NCI-H1417 treated with DMSO at 0.1 percent for 48 hours (cell line): Measurements from ENCODE around the gene SMAD1.

ENCODE experiments used
- DNase-seq: peaks from one replicate; lab custom pipeline; 2025; lab: John Stamatoyannopoulos, UW

SMAD1 gene

DNA sequence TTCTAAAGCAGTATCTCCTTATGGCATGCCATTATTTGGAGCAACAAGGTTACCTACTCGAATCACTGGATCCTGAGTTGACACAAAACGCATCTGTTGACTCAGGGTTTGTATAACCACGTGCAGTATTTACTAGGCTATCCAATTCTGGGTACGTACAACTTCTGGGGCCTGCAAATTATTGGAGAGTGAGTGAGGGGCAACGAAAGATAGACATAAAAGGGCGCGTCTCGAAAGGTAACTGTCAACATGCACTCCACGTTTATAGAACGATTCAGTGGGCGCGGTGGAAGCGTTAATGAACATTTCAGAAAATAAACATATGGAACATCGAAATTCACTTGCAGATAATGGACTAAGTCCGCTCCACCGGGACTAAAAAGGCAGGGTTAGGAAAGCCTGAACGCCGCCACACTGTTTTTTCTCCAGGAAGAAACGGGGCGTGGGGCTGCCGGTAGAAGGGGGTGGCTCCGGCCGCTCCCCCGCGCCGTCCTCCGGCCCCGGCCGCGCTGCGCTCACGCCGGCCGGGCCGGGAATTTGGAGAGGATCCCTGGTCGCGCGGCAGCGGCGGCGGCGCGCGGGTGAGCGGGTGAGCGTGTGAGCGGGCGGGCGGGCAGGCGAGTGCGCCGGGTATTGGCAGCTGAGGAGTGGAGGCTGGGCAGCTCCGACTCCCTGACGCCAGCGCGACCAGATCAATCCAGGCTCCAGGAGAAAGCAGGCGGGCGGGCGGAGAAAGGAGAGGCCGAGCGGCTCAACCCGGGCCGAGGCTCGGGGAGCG, at the start of gene SMAD1:
TSS of gene SMAD1 (plus strand) at position 690 of the 778 bp plus-strand sequence. CDS start 32,761 bp downstream, outside the sequence.
- no peak for DNase-seq

DNA sequence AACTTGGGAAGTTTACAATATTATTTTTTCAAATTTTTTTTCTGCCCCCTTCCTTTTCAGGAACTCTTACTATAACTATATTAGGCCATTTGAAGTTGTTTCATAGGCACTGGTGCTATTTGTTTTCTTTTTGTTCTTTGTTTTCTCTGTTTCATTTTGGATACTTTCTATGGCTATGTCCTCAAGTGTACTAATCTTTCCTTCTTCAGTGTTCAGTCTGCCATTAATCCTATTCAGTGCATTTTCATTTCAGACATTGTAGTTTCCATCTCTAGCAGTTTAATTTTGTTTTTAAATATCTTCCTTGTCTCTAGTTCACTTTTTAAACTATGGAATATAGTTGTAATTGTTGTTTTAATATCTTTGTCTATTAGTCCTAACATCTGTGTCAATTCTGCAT, 48.0 kb upstream of the SMAD1 start:
- no peak for DNase-seq

DNA sequence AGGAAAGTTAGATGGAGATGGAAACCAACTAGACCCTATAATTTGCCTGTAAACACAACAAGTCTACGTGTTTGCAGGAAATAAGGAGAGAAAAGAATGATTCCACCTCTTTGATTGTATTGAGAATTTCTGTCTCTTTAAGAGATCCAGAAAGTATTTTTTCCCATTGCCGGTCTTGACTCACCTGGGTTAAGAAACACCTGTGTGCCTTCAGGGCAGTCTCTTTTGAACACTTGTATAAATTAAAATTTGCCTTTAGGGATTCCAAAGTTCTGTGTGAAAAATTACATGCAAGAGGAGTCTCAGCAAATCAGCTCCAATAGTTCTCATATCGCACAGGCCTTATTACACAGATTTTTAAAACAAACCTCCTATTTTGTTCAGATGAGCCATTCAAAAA, 46.0 kb upstream of the SMAD1 start:
- DNase-seq, result no peak

DNA sequence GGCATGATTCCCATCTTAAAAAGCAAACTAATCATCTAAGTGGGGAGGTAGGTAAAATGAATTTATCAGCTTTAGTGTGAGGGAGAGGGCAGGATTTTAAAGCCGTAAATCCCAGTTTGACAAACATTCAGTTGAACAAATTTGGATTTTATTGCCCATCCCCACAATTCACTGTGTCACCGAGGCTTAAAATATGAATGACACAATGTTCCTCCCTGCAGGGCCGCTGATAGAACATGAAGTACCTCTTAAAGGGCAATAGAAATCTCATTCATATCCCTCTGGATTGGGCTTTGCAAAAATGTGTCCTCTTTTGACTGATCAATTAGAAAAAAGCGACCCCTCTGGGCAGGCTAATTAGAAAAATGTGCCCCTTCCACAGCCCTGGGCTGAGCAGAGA, 45.5 kb upstream of the SMAD1 start:
- DNase-seq, result no peak

DNA sequence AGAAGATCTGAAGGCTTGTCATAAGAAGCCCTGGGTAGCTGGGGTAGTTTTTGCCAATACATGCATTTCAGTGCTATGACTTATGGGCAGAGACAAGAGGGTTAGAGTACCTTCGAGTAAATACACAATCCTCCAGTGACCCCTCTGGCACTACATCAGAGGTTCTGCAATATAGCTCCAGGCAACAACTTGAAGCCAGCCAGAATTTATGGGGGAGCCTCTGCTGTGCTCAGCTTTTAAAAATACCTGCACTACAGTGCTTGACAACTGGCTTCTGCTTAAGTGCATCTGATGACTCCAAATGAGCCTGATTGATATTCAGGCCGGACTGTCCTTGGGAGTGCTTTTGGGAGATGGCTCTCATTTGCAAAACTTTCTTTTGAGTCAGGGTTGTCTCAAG, 44.9 kb upstream of the SMAD1 start:
- DNase-seq, result no peak

DNA sequence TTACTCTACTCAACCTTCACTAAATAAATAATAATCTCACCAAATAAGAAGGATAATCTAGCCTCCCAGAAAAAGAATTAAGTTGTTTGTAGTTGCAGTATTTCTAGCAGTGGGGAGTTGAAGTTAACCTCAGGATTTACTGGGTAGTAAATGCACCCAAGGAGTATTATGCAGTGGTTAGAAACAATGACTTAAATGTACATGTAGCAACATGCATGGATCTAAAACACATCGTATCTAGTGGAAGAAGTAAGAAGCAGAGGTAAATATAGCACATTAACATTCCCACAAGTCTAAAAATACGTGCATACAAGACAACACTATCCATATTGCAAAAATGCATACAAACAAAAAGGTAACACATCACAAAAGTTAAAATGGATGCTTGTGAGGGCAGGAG, 44.2 kb upstream of the SMAD1 start:
- DNase-seq, result no peak

DNA sequence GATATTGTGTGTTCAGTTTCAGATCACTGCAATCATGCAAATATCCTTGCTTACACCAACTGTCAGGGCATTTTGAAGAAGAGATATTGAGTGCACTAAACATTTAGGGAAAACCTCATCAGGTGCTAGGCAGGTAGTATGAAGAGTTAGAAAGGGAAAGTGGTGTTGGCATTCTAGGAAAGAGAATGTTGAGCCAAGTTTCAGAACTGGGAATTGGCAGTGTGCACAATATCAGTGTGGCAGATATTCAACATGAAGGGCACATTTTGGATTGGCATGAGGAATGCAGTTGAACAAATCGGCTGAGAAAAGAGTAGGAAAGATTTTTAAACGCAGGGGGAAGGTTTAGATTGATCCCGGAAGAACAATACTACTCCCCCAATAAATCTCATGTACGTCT, 43.4 kb upstream of the SMAD1 start:
- DNase-seq, result no peak

DNA sequence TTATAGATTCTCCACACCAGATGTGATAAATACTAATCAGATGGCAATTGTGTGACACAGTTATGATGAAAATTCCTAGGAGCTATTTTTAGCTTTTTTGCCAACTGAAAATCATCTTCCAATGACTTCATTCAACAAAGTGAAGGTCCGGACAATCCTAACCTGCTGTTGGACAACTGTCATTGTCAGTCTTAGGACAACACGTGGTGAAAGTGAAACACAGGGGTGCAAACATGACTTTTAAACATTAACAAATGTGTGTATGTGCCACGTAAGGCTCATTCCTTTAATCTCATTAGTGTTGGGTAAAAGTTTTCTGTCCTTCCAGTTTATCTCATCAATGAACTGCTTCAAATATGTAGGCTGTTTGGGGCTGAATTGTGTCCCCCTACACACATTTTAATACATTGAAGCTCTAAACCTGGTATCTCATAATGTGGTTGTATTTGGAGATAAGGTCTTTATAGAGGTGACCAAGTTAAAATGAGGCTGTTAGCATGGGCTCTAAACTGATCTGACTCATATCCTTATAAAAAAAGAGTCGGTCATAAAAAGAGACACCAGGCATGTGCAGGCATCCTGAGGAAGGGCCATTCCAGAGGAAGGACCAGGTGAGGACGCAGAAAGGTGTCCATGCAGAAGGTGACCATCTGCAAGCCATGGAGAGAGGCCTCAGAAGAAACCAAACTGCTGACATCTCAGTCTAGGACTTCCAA, 41.2 kb upstream of the SMAD1 start:
- no peak for DNase-seq

DNA sequence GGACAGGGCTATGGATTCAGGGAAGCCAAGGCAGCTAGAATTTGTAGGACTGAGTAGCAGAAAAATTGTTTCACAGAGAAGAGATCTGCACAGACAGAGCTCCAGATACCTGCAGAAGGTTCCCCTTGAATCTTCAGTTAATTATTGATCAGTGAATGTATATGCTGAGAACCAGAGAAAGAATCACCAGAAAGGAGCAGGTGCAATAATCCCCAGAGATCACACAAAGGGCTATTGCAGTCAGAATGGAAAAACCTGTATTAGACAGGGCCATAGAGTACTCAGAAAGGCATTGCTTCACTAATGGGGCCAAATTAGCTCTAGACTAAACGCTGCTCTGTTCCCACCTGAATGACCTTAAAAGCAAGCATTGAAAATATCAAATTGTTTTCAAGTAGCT, 35.5 kb upstream of the SMAD1 start:
- DNase-seq, result no peak

DNA sequence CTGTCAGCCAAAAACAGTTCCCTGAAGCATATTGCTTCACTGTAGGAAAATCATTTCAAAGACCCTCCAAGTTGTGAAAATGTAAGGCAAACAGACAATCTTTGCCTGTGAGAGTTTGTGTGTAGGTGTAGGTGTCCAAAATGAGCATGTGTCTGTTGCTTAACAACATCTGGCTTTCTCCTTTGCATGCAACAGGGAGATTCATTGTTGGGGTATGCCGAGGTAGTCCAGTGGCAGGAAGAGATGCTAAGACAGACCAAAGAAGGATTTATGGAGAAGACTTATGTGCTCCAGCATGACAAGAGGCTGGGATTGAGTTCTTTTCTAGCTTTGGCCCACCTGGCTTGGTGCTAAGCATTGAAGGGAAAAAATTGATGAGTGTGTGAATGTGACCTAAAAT, 29.8 kb upstream of the SMAD1 start:
- DNase-seq, result no peak

DNA sequence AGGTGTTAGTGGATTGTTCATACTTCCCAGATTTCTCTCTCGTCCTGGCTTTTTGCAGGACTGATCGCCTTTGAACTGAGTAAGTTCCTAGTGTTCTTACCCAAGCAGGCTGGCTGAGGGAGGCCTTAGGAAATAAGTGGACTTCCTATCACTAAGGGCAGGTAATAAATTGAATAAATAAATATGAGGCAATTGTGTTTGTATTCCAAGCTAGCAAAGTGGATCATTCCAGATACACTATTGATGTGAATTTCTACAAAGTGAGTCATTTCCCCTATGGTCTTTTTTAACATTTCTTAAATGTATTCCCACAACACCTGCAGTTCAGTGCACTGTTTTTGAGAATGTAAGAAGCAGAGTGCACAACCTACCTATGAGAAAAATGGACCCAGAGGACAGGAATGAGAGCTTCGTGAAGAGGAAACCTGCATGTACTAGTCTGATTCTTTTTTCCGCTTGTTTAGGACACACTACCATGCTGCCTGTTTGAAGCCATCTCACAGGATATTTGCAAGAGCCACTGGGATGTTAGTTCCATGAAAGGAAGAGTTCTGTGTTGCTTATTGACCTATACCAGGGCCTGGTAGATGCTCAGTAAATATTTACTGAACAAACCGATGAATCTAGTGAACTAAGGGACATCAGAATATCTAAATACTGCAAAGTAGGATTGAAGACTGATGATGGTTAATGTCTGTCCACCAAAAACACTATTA, 29.0 kb upstream of the SMAD1 start:
- DNase-seq, result no peak

DNA sequence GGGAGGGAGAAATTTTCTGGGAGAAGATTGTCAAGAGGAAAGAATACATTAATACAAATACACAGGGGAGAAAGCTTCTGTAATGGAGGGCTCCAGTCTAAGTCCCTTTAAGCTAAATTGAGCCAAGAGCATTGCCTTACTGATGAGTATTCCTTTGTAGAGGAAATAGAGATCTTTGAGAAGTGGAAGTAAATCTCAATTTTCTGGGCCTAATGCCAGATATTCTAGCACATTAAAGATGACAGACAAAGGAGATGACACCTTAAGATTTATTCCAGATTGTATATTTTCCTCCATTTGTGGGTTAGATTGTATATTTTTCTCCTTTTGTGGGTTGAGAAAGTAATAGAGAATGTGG, 28.5 kb upstream of the SMAD1 start:
- DNase-seq, result no peak

DNA sequence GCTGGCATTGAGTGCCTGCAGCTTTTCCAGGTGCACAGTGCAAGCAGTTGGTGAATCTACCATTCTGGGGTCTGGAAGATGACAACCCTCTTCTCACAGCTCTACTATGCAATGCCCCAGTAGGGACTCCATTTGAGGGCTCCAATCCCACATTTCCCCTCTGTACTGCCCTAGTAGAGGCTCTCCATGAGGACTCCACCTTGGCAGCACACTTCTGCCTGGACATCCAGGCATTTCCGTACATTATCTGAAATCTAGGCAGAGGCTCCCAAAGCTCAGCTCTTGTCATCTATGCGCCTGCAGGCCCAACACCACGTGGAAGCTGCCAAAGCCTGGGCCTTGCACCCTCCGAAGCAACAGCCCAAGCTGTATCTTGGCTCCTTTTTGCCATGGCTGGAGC, 8.4 kb upstream of the SMAD1 start:
- no peak for DNase-seq

DNA sequence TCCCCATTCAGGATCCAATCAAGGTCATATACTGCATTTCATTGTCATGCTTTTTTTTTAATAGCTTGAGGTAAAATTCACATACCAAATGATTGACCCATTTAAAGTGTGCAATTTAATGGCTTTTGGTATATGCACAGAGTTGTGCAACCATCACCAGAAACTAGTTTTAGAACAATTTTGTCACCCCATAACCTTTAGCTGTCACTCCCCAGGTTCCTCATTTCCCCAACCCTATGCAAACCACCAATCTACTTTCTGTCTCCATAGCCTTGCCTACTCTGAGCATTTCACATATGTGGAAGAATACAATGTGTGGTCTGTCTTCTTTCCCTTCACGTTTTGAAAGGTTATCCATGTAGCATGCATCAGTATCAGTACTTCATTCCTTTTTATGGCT, 1.4 kb upstream of the SMAD1 start:
- DNase-seq, result no peak

DNA sequence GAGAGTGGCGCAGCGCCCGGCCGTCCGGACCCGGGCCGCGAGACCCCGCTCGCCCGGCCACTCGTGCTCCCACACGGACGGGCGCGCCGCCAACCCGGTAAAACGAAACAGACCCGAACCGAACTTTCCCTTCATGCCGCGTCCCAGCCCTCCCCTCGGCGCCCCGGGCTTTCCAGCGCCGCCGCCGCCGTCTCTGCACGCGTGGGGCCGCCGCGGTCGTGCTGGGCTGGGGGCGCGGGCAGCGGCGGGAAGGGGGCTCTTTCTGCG, 222 bp downstream of the SMAD1 start:
- no peak for DNase-seq

DNA sequence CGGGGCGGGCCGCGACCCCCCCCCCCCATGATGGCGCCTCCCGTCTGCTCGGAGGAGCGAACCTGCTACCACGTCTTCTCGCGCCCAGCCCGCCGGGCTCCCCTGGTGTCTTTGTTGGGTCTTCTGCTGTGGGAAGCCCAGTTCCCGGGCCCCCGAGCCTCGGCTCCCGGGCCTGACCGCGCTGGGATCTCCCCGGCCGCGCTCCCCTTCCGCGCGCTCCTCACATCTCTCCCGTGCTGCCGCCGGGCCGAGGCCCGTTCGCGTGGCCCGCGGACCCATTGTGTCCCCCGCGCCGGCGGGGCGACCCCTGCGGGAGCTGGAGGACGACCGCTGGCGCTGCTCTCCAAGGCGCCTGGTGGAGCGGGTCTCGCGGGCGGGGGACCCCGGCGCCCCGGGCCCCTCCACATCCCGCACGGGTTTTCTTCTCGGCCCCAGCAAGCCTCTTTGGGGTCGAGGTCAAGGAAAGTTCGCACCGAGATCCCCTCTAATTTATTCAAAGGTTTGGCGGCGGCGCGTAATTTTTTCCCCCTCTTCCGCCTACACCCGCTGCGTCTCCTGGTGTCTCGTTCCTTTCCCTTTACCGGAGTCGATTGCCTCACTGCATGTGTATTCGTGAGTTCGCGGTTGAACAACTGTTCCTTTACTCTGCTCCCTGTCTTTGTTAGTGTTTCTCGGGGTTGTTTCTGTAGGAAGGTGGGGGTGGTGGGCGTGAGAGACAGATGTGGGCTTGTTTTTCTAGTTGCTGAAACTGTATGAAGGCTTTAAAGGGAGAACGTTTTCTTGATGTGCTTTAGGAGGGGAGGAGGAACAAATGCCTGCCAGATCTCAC, 770 bp downstream of the SMAD1 start:
- no peak for DNase-seq

DNA sequence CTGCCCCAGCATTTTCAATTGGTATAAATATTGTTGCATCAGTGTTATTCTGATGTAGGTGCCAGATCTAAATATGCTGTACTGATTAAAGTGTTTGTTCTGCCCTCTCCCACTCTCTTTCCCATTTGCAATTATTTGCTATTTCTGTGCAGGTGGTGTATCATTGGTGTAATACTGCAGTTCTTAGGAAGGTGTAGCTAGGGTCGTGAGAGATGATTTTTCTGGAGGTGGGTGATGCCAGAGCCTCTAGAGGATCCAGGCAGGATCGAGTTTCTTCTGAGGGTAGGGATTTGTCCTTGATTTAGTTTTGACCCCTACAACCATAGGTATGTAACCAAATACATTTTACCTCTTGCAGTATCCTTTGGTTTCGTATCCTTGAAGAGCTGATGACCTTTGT, 1.9 kb downstream of the SMAD1 start:
- no peak for DNase-seq

DNA sequence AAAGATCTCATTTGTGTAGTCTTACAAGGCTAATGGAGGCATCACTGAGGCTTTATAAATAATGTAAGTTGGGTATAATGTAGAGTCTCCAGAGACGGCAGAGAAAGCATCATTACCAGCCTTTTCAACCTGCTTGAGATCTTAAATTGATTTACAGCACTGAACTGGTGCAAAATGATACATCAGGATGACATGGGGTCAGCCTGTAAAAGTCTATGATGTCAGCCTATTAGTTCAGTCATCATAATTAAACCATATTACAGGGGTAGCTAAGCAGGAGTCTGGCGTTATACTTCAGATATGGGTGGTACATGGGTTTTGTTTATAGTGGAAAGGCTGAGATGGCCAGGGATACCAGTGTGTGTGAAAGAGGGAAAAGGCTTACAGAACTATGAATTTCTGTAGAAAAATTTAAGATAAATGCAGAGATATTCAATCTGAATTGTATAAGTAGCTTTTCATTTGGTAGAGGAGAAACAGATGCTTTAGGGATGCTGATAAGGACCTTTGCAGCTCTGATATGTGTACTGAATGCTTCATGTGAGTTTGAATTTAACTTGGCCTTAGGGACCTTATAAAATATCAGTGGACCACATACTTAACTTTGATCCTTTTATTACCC, 2.7 kb downstream of the SMAD1 start:
- peak; percentile 59 for DNase-seq

DNA sequence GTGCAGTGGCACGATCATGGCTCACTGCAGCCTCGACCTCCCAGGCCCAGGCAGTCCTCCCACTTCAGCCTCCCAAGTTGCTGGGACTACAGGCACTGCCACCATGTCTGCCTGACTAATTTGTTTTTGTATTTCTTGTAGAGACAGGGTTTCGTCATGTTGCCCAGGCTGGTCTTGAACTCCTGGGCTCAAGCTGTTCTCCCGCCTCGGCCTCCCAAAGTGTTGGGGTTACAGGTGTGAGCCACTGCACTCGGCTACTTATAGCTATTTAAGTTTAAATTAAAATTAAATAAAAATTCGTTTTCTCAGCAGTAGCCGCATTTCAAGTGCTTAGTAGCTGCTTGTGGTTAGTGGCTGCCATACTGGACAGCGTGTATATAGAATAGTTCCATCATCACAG, 3.5 kb downstream of the SMAD1 start:
- DNase-seq, result no peak

DNA sequence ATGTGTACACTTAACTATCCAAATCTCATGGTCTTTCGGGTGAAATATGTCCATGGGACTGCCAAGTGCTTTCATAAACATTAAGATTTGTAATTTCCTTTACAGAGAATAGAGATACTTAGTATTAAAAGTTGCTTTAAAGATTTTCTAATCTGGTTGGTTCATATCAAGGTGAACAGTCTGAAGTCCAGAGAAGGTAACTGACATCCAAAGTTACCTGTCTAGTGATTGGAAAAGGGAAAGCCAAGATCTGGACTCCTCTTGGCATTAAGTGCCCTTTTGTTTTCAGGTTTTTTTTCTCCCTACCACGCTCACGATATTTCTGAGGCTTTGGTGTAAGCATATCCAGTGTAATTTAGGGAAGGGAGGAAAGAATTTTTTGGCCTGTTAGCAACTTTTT, 5.0 kb downstream of the SMAD1 start:
- DNase-seq, result no peak

DNA sequence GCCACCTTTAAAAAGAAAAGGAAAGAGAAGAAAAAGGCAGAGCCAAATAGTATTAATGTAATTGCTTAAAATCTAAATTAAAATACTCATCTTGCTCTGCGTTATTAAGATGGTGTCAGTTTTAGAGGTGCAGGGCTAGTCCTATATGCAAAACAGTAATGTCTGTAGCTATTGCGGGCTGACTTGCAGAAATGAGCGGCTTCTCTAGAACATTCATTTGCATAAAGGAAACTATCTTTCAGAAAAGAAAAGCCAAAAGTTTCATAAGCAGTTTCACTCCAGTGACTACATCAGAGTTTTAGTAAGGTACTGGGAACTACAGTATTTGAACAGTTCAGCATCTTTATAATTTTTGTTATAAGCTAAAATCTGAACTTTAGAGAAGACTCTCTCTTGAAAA, 6.0 kb downstream of the SMAD1 start:
- DNase-seq, result no peak

DNA sequence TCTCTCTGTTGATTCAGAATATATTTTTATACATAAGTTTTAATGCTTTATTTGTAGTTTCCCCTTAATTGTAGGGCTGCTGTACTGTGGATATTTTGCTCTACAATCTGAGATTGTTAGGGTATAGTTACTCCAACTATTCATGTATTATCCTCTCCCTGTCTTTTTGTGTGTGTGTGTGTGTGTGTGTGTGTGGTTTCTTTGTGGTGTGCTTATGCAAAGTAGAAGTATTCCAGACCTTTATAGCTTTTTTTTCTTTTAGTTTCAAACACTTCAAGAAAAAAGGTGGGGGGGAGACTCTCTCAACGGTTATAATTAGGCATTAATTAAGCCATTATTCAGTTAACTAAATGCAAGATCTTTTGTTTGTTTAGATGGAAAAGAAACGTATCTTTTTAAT, 6.7 kb downstream of the SMAD1 start:
- no peak for DNase-seq
